ENCODE measurements around the gene COL23A1.

DNA sequence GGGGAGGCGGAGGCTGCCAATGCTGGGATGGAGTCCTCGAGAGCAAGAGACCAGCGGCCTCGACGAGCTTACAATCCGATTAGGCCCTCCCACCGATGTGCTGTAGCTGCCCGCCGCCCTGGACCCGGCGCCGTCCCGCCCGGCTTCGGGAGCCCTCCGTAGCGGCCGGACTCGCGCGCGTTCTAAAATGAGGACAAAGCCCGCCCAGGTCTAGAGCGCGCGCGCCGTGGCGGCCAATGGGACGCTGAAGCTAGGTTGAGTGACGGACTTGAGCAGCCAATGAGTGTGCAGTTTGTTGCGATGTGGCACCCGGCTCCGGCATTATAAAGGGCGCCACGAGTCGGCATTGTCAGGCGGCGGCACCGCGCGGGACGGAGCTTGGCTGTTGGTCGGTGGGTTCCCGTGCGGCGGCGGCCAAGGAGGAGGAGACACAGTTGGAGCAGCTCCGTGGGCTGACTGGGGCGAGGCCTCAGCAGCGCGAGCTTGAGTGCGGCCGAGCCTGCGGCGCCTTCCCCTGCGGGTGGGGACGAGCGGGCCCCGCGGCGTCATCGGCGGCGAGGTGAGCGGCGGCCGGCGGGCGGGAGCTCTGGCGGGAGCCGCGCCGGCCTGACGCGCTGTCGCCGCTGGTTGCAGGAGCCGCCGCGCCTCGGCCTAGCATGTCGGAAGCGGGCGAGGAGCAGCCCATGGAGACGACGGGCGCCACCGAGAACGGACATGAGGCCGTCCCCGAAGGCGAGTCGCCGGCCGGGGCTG is 385.8 kb downstream of the COL23A1 start, which contains the start of gene HNRNPAB:
- peak; percentile 100 for TF ChIP-seq POLR2A (IDR thresholded peaks at IDR 0.05; ENCODE audit: low read length)
- no peak for TF ChIP-seq GATA1 (IDR thresholded peaks at IDR 0.05; ENCODE audit: low read depth, low read length)
